Activated naive CD4-positive, alpha-beta T cell treated with anti-CD3 and anti-CD28 coated beads, Interleukin-2, amount 50 U/mL, for 24 hours (primary cell): ENCODE data around the gene SHISA8.

ENCODE experiments used
- H3K27ac Mint-ChIP-seq: one replicate; pipeline ENCODE4 v1.8.0; 2021; ENCODE audit warnings: mild to moderate bottlenecking, mixed read lengths
- H3K27me3 Mint-ChIP-seq: one replicate; pipeline ENCODE4 v1.8.0; 2021; ENCODE audit warnings: mixed read lengths
- H3K36me3 Mint-ChIP-seq: one replicate; pipeline ENCODE4 v1.8.0; 2021; ENCODE audit warnings: mixed read lengths
- H3K4me1 Mint-ChIP-seq: one replicate; pipeline ENCODE4 v1.8.0; 2021; ENCODE audit warnings: mixed read lengths
- H3K4me3 Mint-ChIP-seq: one replicate; pipeline ENCODE4 v1.8.0; 2021; ENCODE audit warnings: mild to moderate bottlenecking, mixed read lengths
- H3K9me3 Mint-ChIP-seq: one replicate; pipeline ENCODE4 v1.8.0; 2021; ENCODE audit warnings: mixed read lengths

Gene SHISA8

GRCh38 chr22:41910050-41911000 is 4.5 kb downstream of the SHISA8 start:
- Mint-ChIP-seq H3K9me3 (no peaks in the 10 kb centered on the region), H3K27ac (no peak overlapping the region), H3K4me3 (no peak overlapping the region), H3K27me3 (peaks cover 18% of the 10 kb centered on the region), H3K4me1 (peaks cover 23% of the 10 kb centered on the region), H3K36me3 (peaks cover 3% of the 10 kb centered on the region)

GRCh38 chr22:41909310-41910049 is 5.4 kb downstream of the SHISA8 start:
- Mint-ChIP-seq H3K4me1 (peaks cover 23% of the 10 kb centered on the region), H3K27ac (peak overlapping the region; percentile 86), H3K36me3 (peaks cover 3% of the 10 kb centered on the region), H3K4me3 (peak overlapping the region; percentile 47), H3K9me3 (no peaks in the 10 kb centered on the region), H3K27me3 (peaks cover 18% of the 10 kb centered on the region)

GRCh38 chr22:41908411-41909309 is 6.2 kb downstream of the SHISA8 start:
- Mint-ChIP-seq H3K4me3 (no peak overlapping the region), H3K36me3 (peaks cover 7% of the 10 kb centered on the region), H3K9me3 (no peaks in the 10 kb centered on the region), H3K27me3 (peaks cover 18% of the 10 kb centered on the region), H3K27ac (no peak overlapping the region), H3K4me1 (peaks cover 23% of the 10 kb centered on the region)

GRCh38 chr22:41907436-41908401 is 7.2 kb downstream of the SHISA8 start:
- H3K4me1 Mint-ChIP-seq, result peaks cover 23% of the 10 kb centered on the region
- peaks cover 8% of the 10 kb centered on the region for H3K36me3 Mint-ChIP-seq
- no peak overlapping the region for H3K27ac Mint-ChIP-seq
- H3K27me3 Mint-ChIP-seq, result peaks cover 11% of the 10 kb centered on the region
- no peaks in the 10 kb centered on the region for H3K9me3 Mint-ChIP-seq
- no peak overlapping the region for H3K4me3 Mint-ChIP-seq

- H3K4me1 Mint-ChIP-seq, result peaks cover 23% of the 10 kb centered on the region
- H3K27ac Mint-ChIP-seq, result no peak overlapping the region
- peaks cover 8% of the 10 kb centered on the region for H3K36me3 Mint-ChIP-seq
- H3K4me3 Mint-ChIP-seq, result no peak overlapping the region
- no peaks in the 10 kb centered on the region for H3K9me3 Mint-ChIP-seq
- peaks cover 6% of the 10 kb centered on the region for H3K27me3 Mint-ChIP-seq
Measured at GRCh38 chr22:41906822-41907221, 8.1 kb downstream of the SHISA8 start.

- Mint-ChIP-seq H3K9me3 (no peaks in the 10 kb centered on the region), H3K27me3 (peaks cover 2% of the 10 kb centered on the region), H3K27ac (peak overlapping the region; percentile 63), H3K4me1 (peaks cover 16% of the 10 kb centered on the region), H3K4me3 (no peak overlapping the region), H3K36me3 (peaks cover 8% of the 10 kb centered on the region)
Measured at GRCh38 chr22:41905411-41906202, 9.3 kb downstream of the SHISA8 start.

- H3K36me3 Mint-ChIP-seq, result peaks cover 8% of the 10 kb centered on the region
- H3K27ac Mint-ChIP-seq, result no peak overlapping the region
- H3K27me3 Mint-ChIP-seq, result peaks cover 2% of the 10 kb centered on the region
- peaks cover 16% of the 10 kb centered on the region for H3K4me1 Mint-ChIP-seq
- H3K9me3 Mint-ChIP-seq, result no peaks in the 10 kb centered on the region
- no peak overlapping the region for H3K4me3 Mint-ChIP-seq
Measured at GRCh38 chr22:41904450-41905410, 10.1 kb downstream of the SHISA8 start.

- Mint-ChIP-seq H3K4me1 (peaks cover 4% of the 10 kb centered on the region), H3K27me3 (no peaks in the 10 kb centered on the region), H3K9me3 (no peaks in the 10 kb centered on the region), H3K36me3 (peaks cover 8% of the 10 kb centered on the region), H3K27ac (no peak overlapping the region), H3K4me3 (no peak overlapping the region)
Measured at GRCh38 chr22:41902932-41903421, 11.9 kb downstream of the SHISA8 start.

- H3K27me3 Mint-ChIP-seq, result no peaks in the 10 kb centered on the region
- H3K4me1 Mint-ChIP-seq, result no peaks in the 10 kb centered on the region
- no peak overlapping the region for H3K4me3 Mint-ChIP-seq
- peaks cover 8% of the 10 kb centered on the region for H3K36me3 Mint-ChIP-seq
- no peaks in the 10 kb centered on the region for H3K9me3 Mint-ChIP-seq
- H3K27ac Mint-ChIP-seq, result no peak overlapping the region
Measured at GRCh38 chr22:41902016-41902415, 12.9 kb downstream of the SHISA8 start.

GRCh38 chr22:41900652-41901312 is 14.1 kb downstream of the SHISA8 start:
- no peaks in the 10 kb centered on the region for H3K4me1 Mint-ChIP-seq
- H3K4me3 Mint-ChIP-seq, result no peak overlapping the region
- H3K9me3 Mint-ChIP-seq, result no peaks in the 10 kb centered on the region
- no peak overlapping the region for H3K27ac Mint-ChIP-seq
- H3K27me3 Mint-ChIP-seq, result no peaks in the 10 kb centered on the region
- peaks cover 7% of the 10 kb centered on the region for H3K36me3 Mint-ChIP-seq

GRCh38 chr22:41899992-41900651 is 14.8 kb downstream of the SHISA8 start:
- Mint-ChIP-seq H3K9me3 (no peaks in the 10 kb centered on the region), H3K27ac (no peak overlapping the region), H3K27me3 (no peaks in the 10 kb centered on the region), H3K4me3 (no peak overlapping the region), H3K4me1 (no peaks in the 10 kb centered on the region), H3K36me3 (peaks cover 5% of the 10 kb centered on the region)

- Mint-ChIP-seq H3K9me3 (no peaks in the 10 kb centered on the region), H3K36me3 (peaks cover 3% of the 10 kb centered on the region), H3K4me3 (no peak overlapping the region), H3K27ac (no peak overlapping the region), H3K4me1 (no peaks in the 10 kb centered on the region), H3K27me3 (no peaks in the 10 kb centered on the region)
Measured at GRCh38 chr22:41899110-41899509, 15.8 kb downstream of the SHISA8 start.
